Measurements from ENCODE around the gene ZMYND19. TPM values are rescaled to one million over a fixed set of nuclear protein-coding genes. Genes with fewer than 3 reads are reported as not detected.

Gene ZMYND19
- total RNA-seq, 4 donors from 2014 or later = 5.8 to 15.2 (median 11.8) TPM

GRCh38 chr9:137589441-137590122 is 730 bp downstream of the ZMYND19 start:
- in situ Hi-C loops (cut with MboI; ENCODE audit: low sequenced_read_pairs in 4 of 4) = no loop called here
- Histone ChIP-seq H3K4me3 (peak overlapping the region; percentile 41 to 68 (median 64)), H3K9me3 (no peaks in the 10 kb centered on the region), H3K27me3 (no peaks in the 10 kb centered on the region), H3K4me1 (peaks cover 7 to 12% of the 10 kb centered on the region in 2 donors), H3K27ac (peak overlapping the region in 1 of 4 donors; percentile 16), H3K36me3 (peaks cover 0 to 30% of the 10 kb centered on the region in 2 donors)
- ATAC-seq (peak; percentile 8), DNase-seq (no peak)
- intact Hi-C loops (cut with DNase I; ENCODE audit: low total_unique reads) = loop anchor here (1.0 to 2.0 kb wide), 3 partner anchors 11 to 29 kb away; partner anchors contain the start of genes ARRDC1, DPH7 and EHMT1
- TF ChIP-seq POLR2A (IDR thresholded peaks at IDR 0.05) = no peak
- no peak for TF ChIP-seq CTCF (IDR thresholded peaks at IDR 0.05 in 4 of 5, conservative IDR thresholded peaks at IDR 0.05 in 1 of 5)

GRCh38 chr9:137588891-137589290 is 1.4 kb downstream of the ZMYND19 start:
- DNase-seq (no peak), ATAC-seq (no peak)
- peaks cover 7 to 12% of the 10 kb centered on the region in 2 donors for H3K4me1 ChIP-seq
- no peak overlapping the region for H3K27ac ChIP-seq
- intact Hi-C loops (cut with DNase I; ENCODE audit: low total_unique reads) (no loop called here), in situ Hi-C loops (cut with MboI; ENCODE audit: low sequenced_read_pairs in 4 of 4) (no loop called here)
- H3K4me3 ChIP-seq = peak overlapping the region in 2 of 4 donors; percentile 61 to 67
- TF ChIP-seq POLR2A (IDR thresholded peaks at IDR 0.05) = no peak
- no peak for TF ChIP-seq CTCF (IDR thresholded peaks at IDR 0.05 in 4 of 5, conservative IDR thresholded peaks at IDR 0.05 in 1 of 5)
- peaks cover 0 to 33% of the 10 kb centered on the region in 2 donors for H3K36me3 ChIP-seq
- H3K9me3 ChIP-seq = no peaks in the 10 kb centered on the region
- no peaks in the 10 kb centered on the region for H3K27me3 ChIP-seq

GRCh38 chr9:137588311-137588710 is 2.0 kb downstream of the ZMYND19 start:
- in situ Hi-C loops (cut with MboI; ENCODE audit: low sequenced_read_pairs in 4 of 4) = no loop called here
- Histone ChIP-seq H3K27ac (no peak overlapping the region), H3K36me3 (peaks cover 0 to 33% of the 10 kb centered on the region in 2 donors), H3K9me3 (no peaks in the 10 kb centered on the region), H3K4me1 (peaks cover 7 to 12% of the 10 kb centered on the region in 2 donors), H3K27me3 (no peaks in the 10 kb centered on the region), H3K4me3 (no peak overlapping the region)
- intact Hi-C loops (cut with DNase I; ENCODE audit: low total_unique reads) = no loop called here
- ATAC-seq (no peak), DNase-seq (no peak)
- TF ChIP-seq CTCF (IDR thresholded peaks at IDR 0.05 in 4 of 5, conservative IDR thresholded peaks at IDR 0.05 in 1 of 5) = no peak
- TF ChIP-seq POLR2A (IDR thresholded peaks at IDR 0.05) = no peak

- intact Hi-C loops (cut with DNase I; ENCODE audit: low total_unique reads) (no loop called here), in situ Hi-C loops (cut with MboI; ENCODE audit: low sequenced_read_pairs in 4 of 4) (no loop called here)
- H3K9me3 ChIP-seq = no peaks in the 10 kb centered on the region
- peaks cover 7 to 12% of the 10 kb centered on the region in 2 donors for H3K4me1 ChIP-seq
- H3K4me3 ChIP-seq = no peak overlapping the region
- DNase-seq = no peak
- ATAC-seq = no peak
- H3K36me3 ChIP-seq = peaks cover 0 to 40% of the 10 kb centered on the region in 2 donors
- TF ChIP-seq POLR2A (IDR thresholded peaks at IDR 0.05) = no peak
- no peak for TF ChIP-seq CTCF (IDR thresholded peaks at IDR 0.05 in 4 of 5, conservative IDR thresholded peaks at IDR 0.05 in 1 of 5)
- no peaks in the 10 kb centered on the region for H3K27me3 ChIP-seq
- no peak overlapping the region for H3K27ac ChIP-seq
These were observed 3.5 kb downstream of the ZMYND19 start for GRCh38 chr9:137586854-137587253.
